RPMI7951 (cell line): ENCODE measurements around the gene SERAC1. TPM values are rescaled to one million over a fixed set of nuclear protein-coding genes. Genes with fewer than 3 reads are reported as not detected.
A peak's percentile ranks its signal among the peaks of the same experiment; 100 is the strongest.
"Not testable (repeated sequence)": the region's sequence is repeated elsewhere in the genome, so short reads cannot be mapped to it uniquely, and the experiment has no call there.

Experiments used
- DNase-seq: peaks from one replicate; pipeline ENCODE4 v3.0.0-alpha.2; 2012; ENCODE audit warnings: low read depth
- total RNA-seq: library from RNA; depleted of rRNA; stranded (reverse); fragments of >200 nt; shearing (Covaris generic); gene quantifications from 2 replicates; pipeline ENCODE4 v1.2.3, GENCODE V29; 2014

SERAC1 gene
- total RNA-seq, 1 experiment from 2014 or later, result 10.1 TPM

DNA sequence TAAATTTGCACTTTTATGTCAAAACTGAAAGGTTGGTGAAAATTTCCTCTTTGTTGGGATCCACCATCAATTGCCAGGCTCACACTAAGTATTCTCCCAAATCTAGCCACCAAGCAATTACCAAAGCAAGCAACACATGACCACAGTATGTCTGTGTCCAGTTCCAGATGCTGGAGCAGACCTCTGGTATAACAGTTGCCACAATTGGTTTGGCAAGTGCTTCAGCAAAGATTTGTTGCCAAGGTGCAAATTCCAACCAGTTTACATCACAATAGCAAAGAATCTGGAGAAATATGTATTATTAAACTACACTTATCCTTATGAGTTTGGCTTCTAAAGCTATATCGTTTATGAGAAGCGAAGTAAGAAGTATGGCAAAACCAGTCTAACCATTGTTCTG lies 6.5 kb upstream of the SERAC1 start:
- peak; percentile 82 for DNase-seq

DNA sequence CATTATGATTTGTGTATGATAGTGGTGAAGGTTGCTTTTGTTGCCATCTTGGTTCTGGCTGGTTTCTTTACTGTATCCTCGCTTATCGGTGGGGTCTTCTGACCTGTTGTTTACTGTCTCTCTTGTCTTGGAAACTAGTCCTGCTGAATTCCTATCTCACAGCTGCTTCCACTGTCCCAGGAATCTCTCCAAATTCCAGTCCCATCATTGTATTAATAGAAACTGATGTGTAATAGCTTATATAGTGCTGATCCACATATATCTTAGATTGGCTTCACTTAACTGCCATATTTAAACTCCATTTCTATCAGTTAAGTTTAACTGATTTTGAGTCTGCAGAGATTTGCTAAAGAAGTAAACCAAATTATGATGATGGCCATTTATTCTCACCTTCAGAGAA lies 6.0 kb upstream of the SERAC1 start:
- no peak for DNase-seq

DNA sequence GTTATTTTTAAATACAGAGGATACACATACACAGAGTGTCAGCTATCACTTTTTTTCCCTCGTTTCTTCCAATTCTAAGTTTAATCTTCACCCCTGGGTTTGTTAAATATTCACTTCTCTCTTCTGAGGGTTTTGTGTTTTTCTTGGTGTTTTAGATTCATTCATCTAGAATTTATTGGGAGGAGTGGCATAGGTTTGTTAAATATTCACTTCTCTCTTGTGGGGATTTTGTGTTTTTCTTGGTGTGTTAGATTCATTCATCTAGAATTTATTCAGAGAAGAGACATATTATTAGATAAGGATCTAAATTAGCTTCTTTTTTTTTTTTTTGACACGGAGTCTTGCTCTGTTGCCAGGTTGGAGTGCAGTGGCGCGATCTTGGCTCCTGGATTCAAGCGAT lies 3.9 kb upstream of the SERAC1 start:
- DNase-seq, result no peak

DNA sequence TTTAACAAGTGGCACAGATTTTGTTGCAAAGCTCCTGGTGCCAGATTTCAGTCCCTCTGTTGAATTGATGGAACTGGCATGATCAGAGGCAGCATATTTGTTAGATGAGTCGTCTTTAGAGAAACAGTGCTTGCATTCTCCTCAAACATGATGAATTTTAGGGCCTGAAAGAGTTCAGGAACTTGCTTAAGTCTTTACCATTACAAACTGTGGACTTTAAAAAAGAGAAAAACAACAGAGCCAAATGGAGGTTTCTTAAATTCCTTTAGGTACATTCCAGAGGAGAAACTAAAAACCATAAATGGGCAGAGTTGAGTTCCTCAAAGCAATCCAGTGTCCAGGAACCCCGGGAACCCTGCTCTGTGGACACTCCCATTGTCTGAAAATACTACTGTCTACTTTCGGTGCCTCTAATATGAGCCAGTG lies 2.6 kb upstream of the SERAC1 start:
- DNase-seq, result peak; percentile 85

DNA sequence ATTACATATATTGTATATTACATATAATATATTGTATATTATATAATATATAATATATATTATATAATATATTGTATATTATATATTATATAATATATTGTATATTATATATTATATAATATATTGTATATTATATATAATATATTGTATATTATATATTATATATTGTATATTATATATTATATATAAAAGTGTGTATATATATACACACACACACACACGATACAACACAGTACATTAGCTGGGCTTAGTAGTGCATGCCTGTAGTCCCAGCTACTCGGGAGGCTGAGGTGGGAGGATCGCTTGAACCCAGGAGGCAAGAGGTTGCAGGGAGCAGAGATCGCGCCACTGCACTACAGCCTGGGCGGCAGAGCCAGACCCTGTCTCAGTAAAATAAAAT lies 1.6 kb upstream of the SERAC1 start:
- not testable (repeated sequence) for DNase-seq

DNA sequence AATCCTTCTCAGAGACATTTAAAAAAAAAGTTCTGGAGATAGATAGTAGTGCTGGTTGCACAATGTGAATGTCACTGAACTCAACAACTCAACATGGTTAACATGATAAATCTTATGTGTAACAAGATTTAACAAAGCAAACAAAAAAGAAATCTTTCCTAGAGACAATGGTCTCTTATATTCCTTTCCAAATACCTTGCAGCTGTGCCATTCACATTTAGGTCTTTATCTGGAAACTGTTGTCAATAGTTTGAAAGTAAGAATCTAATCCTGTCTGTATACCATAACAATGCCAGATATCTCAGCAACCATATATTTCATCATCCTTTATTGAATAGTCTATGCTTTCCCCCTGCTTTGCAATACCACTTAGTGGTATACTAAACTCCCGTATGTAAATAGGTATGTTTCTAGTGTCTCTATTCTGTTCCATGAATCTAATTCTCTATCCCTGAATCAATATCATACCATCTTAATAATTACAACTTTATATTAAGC lies 2.1 kb downstream of the SERAC1 start:
- no peak for DNase-seq

DNA sequence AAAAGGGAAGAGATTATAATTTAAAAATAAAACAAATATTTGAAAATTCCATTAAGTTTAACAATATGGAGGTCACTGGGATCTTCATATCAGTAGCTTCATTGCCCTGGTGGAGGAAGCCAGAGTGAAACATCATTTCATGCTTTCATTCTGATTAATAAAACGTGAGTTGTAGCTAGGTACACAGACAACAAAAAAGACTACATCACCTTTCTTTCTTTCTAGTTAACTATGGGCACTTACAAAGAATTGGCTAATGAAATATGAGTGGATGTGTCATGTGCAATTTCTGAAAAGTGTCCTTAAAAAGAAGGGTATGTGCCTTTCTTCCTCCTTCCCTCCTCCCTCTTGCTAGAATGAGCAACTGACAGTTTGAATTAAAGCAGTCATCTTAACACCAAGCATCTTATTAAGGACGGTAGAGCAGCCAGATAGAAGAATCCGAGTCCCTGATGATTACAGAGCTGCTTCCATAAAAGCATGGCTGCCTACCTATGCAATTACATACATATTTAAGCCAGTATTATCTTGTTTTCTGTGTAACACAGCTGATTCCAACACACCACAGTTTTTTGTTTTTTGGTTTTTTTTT lies 3.4 kb downstream of the SERAC1 start:
- DNase-seq, result no peak

DNA sequence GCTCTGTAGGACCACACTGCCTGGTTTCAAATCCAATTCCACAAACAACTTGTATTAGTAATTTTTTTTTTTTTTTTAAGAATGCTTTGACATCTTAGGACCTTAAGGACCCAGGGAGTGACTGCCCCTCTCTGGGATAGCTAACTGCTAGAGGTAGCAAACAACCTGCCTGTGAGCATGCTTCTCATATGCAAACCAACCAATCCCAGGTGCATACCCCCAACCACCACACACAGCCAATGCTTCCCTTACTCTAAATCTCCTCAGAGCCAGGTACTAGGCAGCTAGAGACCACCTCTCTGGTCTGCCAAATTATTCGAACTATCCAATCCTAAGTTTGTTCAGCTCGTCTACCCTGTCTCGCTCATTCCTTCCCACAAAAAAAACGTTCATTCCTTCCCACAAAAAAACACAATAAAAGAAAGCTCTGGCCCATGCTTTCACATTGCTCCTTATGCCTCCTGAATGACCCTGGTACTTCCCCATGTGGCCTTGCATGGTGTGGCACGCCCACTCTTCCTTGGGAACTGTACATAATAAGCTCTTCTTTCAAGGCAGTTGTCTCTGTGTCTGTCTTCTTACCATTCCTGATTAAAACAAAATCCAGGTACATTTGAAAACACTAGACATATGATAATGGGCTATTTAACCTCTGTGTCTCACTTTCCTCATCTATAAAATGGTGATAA lies 6.4 kb downstream of the SERAC1 start:
- no peak for DNase-seq

DNA sequence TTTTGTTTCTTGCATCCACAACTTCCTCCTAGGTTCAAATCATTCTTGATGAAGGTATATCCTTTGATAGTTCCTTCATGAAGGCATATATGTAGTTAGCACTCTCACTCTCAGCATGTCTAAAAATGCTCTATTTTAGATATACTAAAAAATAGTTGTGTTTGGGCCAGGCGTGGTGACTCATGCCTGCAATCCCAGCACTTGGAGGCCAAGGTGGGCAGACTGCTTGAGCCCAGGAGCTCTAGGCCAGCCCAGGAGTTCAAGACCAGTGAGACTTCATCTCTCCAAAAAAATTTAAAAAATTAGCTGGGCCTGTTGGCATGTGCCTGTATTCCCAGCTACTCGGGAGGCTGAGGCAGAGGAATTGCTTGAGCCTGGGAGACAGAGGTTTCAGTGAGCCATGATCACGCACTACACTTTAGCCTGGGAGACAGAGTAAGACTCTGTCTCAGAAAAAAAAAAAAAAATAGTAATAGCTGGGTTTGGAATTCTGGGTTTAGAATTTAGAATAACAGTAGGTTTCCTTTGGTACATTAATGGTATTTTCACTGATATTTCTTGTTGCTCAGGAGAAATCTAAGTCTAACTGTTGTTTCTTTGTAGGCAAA lies 7.0 kb downstream of the SERAC1 start:
- peak; percentile 37 for DNase-seq

DNA sequence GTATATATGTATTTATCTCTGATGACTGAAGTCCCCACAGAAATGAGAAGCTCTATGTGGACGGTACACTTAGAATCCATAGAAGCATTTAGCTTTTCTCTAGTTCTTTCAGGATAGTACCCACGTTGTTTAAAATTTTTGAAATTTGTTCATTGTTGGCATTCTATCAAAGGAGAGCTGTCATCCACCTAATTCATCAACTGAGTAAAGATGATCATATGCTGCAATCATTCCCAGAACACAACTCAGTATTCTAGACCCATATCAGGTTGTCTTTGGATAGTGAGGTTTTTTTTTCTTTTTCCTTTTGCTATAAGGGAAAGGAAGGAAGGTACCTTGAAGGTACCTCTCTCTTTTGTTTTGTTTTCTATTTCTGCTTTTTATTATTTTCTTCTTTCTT lies 9.3 kb downstream of the SERAC1 start:
- no peak for DNase-seq

DNA sequence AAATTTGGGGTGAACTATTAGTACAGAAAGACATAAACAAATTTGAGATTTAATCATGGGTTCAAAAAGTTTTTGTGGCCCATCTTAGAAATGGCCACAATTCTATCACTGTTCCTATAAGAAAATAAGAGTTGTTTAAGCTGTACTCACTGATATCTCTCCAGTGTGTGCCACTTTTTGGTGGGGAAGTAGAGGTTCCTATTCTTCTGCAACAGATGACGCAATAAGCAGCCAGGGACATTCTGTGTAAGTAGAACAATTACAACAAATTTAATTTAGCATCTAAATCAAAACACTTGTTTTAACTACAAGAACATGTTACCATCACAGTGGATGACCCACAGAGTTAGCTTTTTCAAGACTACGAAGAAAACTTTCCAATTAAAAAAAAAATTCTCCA lies 9.9 kb downstream of the SERAC1 start:
- no peak for DNase-seq

DNA sequence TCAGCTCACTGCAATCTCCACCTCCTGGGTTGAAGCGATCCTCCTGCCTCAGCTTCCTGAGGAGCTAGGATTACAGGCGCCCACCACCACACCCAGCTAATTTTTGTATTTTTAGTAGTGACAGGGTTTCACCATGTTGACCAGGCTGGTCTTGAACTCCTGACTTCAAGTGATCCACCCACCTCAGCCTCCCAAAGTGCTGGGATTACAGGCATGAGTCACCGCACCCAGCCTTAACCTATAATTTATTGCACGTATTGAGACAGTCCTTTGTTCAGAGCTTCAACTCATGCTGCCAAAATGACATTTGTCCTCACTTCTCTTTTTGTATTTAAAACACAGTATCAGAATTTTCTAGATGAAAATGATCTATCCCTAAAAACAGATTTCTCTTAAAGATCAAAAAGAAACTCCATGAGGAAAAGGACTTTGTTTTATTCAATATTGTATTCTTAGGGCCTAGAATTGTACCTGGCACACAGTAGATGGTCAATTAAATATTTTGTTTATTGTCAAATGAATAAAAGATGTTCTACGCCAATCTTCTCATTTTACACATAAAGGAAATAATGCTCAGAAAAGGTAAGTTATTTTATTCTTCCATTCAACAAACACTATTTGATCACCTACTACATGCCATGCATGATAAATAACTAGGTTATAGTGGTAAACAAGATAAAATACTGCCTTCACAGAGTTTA lies 10.8 kb downstream of the SERAC1 start:
- DNase-seq, result no peak

DNA sequence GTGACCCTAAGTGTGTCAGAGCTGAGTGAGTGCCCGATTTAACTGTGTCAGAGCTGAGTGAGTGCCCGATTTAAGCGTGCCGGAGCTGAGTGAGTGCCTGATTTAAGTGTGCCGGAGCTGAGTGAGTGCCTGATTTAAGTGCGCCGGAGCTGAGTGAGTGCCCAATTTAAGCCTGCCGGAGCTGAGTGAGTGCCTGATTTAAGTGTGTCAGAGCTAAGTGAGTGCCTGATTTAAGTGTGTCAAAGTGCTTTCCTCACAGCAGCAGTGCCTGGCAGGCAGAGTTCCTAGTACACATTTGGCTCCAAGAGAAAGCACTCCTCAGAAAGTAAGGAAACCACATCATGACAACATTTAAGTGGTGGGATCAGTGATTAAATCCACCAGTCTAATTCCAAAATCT lies 13.2 kb downstream of the SERAC1 start:
- no peak for DNase-seq

DNA sequence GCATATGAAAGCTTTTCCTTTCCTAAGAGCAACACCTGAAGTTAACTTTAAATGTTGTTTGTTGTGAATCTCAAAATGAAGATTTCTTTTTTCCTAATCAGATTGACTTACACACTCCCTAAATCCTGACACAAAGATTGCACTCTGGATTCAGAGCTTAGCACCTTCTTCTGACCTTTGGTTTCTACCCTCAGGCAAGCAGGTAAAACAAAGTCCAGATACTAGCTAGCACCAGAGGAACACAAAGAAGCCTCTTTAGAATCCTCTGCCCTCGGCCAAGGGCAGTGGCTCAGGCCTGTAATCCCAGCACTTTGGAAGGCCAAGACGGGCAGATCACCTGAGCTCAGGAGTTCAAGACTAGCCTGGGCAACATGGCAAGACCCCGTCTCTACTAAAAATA lies 14.5 kb downstream of the SERAC1 start:
- DNase-seq, result no peak

DNA sequence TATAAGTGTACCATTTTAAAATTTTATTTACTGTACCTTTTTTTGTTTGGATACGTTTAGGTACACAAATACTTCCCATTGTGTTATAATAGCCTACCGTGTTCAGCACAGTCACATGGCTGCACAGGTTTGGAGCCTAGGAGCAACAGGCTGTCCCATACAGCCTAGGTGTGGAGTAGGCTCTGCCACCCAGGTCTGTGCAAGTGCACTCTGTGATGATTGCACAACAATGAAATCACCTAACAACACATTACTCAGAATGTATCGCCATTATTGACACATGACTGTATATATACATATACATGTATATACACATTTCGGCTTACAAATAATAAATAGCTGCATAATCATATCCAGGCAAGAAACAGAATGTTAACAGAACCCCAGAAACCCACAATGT lies 15.4 kb downstream of the SERAC1 start:
- no peak for DNase-seq

DNA sequence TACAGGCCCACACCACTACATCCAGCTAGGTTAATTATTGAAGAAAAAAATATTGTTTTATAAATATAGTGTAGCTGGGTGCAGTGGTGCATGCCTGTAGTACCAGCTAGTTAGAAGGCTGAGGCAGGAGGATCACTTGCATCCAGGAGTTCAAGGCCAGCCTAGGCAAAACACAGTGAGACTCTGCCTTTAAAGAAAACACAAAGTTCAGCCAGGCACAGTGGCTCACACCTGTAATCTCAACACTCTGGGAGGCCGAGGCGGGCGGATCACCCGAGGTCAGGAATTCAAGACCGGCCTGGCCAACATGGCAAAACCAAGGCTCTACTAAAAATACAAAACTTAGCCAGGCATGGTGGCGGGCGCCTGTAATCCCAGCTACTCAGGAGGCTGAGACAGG lies 16.0 kb downstream of the SERAC1 start:
- DNase-seq, result not testable (repeated sequence)

DNA sequence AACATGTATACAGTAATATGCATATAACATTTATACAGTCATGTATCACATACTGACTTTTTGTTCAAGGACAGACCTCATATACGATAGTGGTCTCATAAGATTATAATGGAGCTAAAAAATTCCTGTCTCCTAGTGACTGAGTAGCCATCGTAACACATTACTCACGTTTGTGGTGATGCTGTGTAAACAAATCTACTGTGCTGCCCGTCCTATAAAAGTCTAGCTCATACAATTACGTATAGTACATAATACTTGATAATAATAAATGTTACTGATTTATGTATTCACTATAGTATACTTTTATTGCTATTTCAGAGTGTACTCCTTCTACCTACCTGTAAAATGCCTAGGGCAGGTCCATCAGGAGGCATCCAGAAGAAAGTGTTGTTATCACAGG lies 17.4 kb downstream of the SERAC1 start:
- DNase-seq, result peak; percentile 15

DNA sequence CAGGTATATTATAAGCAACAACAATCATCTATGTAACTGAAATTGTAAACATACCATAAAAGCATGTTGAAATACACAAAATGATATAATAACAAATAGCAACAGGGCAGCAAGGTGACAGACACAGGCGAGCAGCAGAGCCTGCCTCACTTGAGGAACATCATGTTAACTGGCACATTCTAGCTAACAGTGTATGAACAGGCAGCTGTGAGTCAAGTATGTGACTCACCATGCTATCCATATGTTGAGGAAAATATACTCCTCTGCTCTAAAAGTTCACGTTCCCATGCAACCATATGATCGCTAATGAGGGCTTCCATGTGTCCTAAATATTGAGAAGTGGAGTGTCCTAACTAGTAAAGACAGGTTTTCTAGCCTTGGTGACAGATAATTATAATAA lies 18.4 kb downstream of the SERAC1 start:
- DNase-seq, result peak; percentile 51

DNA sequence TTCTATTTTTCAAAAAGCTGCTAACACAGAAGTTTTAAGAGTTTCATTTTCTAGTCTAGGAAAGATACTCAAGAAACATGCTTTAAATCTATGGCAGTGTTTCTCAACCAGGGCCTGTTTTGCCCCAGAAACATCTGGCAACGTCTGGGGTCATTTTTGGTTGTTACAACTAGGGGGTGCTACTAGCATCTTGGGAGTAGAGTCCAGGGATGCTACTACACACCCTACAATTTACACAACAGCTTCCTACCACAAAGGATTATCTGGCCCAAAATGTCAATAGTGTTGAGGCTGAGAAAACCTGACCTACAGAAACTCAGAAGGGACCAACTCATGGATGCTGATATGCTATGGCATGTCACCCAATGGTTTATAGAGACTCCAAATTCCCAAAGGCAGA lies 24.4 kb downstream of the SERAC1 start:
- DNase-seq, result peak; percentile 19

DNA sequence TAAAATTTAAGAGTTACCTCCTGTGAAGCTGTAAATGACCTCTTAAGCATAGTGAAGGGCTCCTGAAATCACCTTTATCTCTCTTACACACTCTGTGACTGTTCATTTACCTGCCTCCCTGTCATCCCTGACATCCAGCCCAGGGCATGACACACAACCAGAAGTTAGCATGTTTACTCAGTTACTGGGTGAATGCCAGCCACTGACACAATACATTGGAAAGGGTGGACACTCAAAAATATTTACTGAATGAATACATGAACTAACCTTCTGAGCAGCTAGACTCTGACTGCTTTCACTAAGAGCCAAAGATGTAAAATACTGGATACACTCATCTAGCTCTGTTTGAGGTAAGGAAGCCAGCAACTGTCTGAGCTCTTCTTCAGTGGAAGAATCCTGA lies 25.3 kb downstream of the SERAC1 start:
- peak; percentile 13 for DNase-seq

DNA sequence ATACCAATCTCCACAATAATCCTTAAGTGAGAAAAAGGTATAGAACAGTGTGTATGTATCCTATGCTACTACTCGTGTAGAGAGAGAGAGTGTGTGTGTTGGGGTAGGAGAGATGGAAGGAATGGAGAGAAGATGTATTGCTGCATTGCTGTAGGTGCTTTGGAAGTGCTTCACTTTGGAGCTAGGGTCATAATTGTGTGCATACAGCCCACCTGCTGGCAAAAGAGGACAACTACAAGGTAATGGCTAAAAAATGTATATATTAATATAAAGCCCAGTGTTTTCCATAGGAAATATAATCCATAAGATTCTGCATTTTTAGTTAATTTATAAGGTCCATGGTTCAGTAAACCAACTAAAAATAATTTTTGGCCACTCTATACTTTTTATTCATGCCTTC lies 36.1 kb downstream of the SERAC1 start:
- DNase-seq, result peak; percentile 40

DNA sequence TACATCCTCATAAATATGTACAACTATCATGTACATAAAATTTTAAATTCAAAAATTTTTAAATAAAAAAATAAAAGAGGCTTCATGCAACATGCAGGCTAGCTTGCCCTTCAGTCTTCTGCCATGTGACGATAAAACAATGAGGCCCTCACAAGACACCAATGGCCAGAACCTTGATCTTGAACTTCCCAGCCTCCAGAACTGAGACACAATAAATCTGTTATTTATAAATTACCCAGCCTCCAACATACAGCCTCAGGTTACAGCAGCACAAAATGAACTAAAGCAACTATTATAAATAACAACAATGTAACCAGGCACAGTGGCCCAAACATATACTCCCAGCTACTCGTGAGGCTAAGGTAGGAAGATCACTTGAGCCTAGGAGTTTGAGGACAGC lies 42.8 kb downstream of the SERAC1 start:
- no peak for DNase-seq

DNA sequence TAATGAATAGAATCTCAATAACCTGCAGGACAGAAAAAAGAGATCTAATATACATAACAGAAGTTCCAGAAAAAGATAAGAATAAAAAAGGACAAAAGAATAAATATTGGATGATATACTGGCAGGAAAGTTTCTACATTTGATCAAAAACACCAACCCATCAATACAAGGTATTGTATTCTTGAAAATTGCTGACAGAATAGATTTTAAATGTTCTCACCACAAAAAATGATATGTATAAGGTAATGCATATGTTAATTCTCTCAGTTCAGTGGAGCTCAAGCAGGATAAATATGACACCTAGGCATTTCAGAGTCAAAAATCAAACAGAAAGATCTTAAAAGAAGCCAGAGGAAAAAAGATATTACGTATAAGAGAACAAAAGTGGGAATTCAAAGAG lies 43.8 kb downstream of the SERAC1 start:
- DNase-seq, result no peak
